CD4-positive, alpha-beta T cell treated with Interleukin-17A for 1 hour (primary cell): ENCODE measurements around the gene B4GAT1.
"Not testable (repeated sequence)": the region's sequence is repeated elsewhere in the genome, so short reads cannot be mapped to it uniquely, and the experiment has no call there.

Experiments used
- DNase-seq: peaks from one replicate; pipeline ENCODE4 v3.0.0-alpha.2; 2020

Gene B4GAT1

GRCh38 chr11:66320289-66320688 is 27.1 kb downstream of the B4GAT1 start:
- DNase-seq, result not testable (repeated sequence)

- no peak for DNase-seq
Observed at GRCh38 chr11:66318600-66318970, 28.8 kb downstream of the B4GAT1 start.

GRCh38 chr11:66317723-66318599 is 29.5 kb downstream of the B4GAT1 start:
- DNase-seq, result peak; percentile 75

- DNase-seq, result peak; percentile 45
Observed at GRCh38 chr11:66317322-66317722, 30.1 kb downstream of the B4GAT1 start.

- no peak for DNase-seq
Observed at GRCh38 chr11:66316849-66317251, 30.6 kb downstream of the B4GAT1 start, which contains the start of gene CD248. Gene CD248 (minus strand): TSS chr11:66317044. CDS start chr11:66317027, 17 bp downstream.

GRCh38 chr11:66315921-66316811 is 31.3 kb downstream of the B4GAT1 start:
- no peak for DNase-seq

GRCh38 chr11:66315498-66315885 is 31.9 kb downstream of the B4GAT1 start:
- no peak for DNase-seq

GRCh38 chr11:66314561-66315497 is 32.6 kb downstream of the B4GAT1 start:
- no peak for DNase-seq

GRCh38 chr11:66314186-66314501 is 33.3 kb downstream of the B4GAT1 start:
- no peak for DNase-seq

- no peak for DNase-seq
Observed at GRCh38 chr11:66313321-66314185, 33.9 kb downstream of the B4GAT1 start.

GRCh38 chr11:66312549-66313320 is 34.7 kb downstream of the B4GAT1 start:
- peak; percentile 99 for DNase-seq

- peak; percentile 99 for DNase-seq
Observed at GRCh38 chr11:66311965-66312548, 35.4 kb downstream of the B4GAT1 start.

- DNase-seq, result no peak
Observed at GRCh38 chr11:66311470-66311964, 35.9 kb downstream of the B4GAT1 start.

GRCh38 chr11:66310803-66311440 is 36.5 kb downstream of the B4GAT1 start:
- not testable (repeated sequence) for DNase-seq

- DNase-seq, result no peak
Observed at GRCh38 chr11:66310324-66310723, 37.1 kb downstream of the B4GAT1 start.

- no peak for DNase-seq
Observed at GRCh38 chr11:66309475-66309874, 38.0 kb downstream of the B4GAT1 start.

- no peak for DNase-seq
Observed at GRCh38 chr11:66302656-66303055, 44.8 kb downstream of the B4GAT1 start.

- DNase-seq, result no peak
Observed at GRCh38 chr11:66299186-66299585, 48.2 kb downstream of the B4GAT1 start.

GRCh38 chr11:66297610-66298009 is 49.8 kb downstream of the B4GAT1 start:
- no peak for DNase-seq
